ENCODE data around the gene PCBP4.

The PCBP4 gene

GRCh38 chr3:51977446-51978142, 10.3 kb upstream of the PCBP4 start:
- no peak for DNase-seq (ENCODE audit: low read depth, low spot score)
- Histone ChIP-seq H3K27me3 (ENCODE audit: insufficient read depth, insufficient read length) (peaks cover 26% of the 10 kb centered on the region), H3K4me1 (ENCODE audit: insufficient read depth, insufficient read length) (peaks cover 15% of the 10 kb centered on the region), H3K36me3 (ENCODE audit: insufficient read depth, insufficient read length, low read length) (no peaks in the 10 kb centered on the region), H3K4me3 (ENCODE audit: insufficient read length, low read depth) (no peak overlapping the region), H3K9me3 (ENCODE audit: insufficient read depth, low read length) (no peaks in the 10 kb centered on the region), H3K9ac (ENCODE audit: insufficient read length, low read depth) (peak overlapping the region; percentile 17)
- no peak for TF ChIP-seq YY1 (IDR thresholded peaks at IDR 0.05; ENCODE audit: insufficient read depth, insufficient read length)
- TF ChIP-seq ZNF274 (IDR thresholded peaks at IDR 0.05; ENCODE audit: low read depth, low read length): no peak
- TF ChIP-seq SUZ12 (IDR thresholded peaks at IDR 0.05; ENCODE audit: extremely low read depth, insufficient read depth, insufficient read length): no peak

GRCh38 chr3:51975852-51976549, 8.7 kb upstream of the PCBP4 start:
- DNase-seq (ENCODE audit: low read depth, low spot score): no peak
- H3K9ac ChIP-seq (ENCODE audit: insufficient read length, low read depth): peak overlapping the region; percentile 85
- TF ChIP-seq ZNF274 (IDR thresholded peaks at IDR 0.05; ENCODE audit: low read depth, low read length): no peak
- TF ChIP-seq YY1 (IDR thresholded peaks at IDR 0.05; ENCODE audit: insufficient read depth, insufficient read length): no peak
- TF ChIP-seq SUZ12 (IDR thresholded peaks at IDR 0.05; ENCODE audit: extremely low read depth, insufficient read depth, insufficient read length): no peak

GRCh38 chr3:51974963-51975851, 8.0 kb upstream of the PCBP4 start, which contains the start of gene ABHD14A:
TSS of gene ABHD14A (plus strand) at chr3:51975064. CDS start at chr3:51975136, 72 bp downstream.
- Histone ChIP-seq H3K4me3 (ENCODE audit: insufficient read length, low read depth) (peak within 1 kb of the TSS; percentile 61), H3K4me1 (ENCODE audit: insufficient read depth, insufficient read length) (peaks cover 20% of the 10 kb centered on the region), H3K27me3 (ENCODE audit: insufficient read depth, insufficient read length) (peaks cover 26% of the 10 kb centered on the region), H3K9ac (ENCODE audit: insufficient read length, low read depth) (peak within 1 kb of the TSS; percentile 85), H3K36me3 (ENCODE audit: insufficient read depth, insufficient read length, low read length) (peaks cover 18% of the 10 kb centered on the region), H3K9me3 (ENCODE audit: insufficient read depth, low read length) (no peaks in the 10 kb centered on the region)
- no peak for DNase-seq (ENCODE audit: low read depth, low spot score)
- no peak for TF ChIP-seq ZNF274 (IDR thresholded peaks at IDR 0.05; ENCODE audit: low read depth, low read length)
- peak; percentile 11 for TF ChIP-seq YY1 (IDR thresholded peaks at IDR 0.05; ENCODE audit: insufficient read depth, insufficient read length)
- no peak for TF ChIP-seq SUZ12 (IDR thresholded peaks at IDR 0.05; ENCODE audit: extremely low read depth, insufficient read depth, insufficient read length)

More at GRCh38 chr3:51975852-51976549, 8.7 kb upstream of the PCBP4 start:
- H3K9me3 ChIP-seq (ENCODE audit: insufficient read depth, low read length): no peaks in the 10 kb centered on the region
- H3K4me1 ChIP-seq (ENCODE audit: insufficient read depth, insufficient read length): peaks cover 16% of the 10 kb centered on the region
- H3K4me3 ChIP-seq (ENCODE audit: insufficient read length, low read depth): peak overlapping the region; percentile 61
- peaks cover 26% of the 10 kb centered on the region for H3K27me3 ChIP-seq (ENCODE audit: insufficient read depth, insufficient read length)
- peaks cover 11% of the 10 kb centered on the region for H3K36me3 ChIP-seq (ENCODE audit: insufficient read depth, insufficient read length, low read length)

GRCh38 chr3:51974277-51974962, 7.2 kb upstream of the PCBP4 start:
- TF ChIP-seq ZNF274 (IDR thresholded peaks at IDR 0.05; ENCODE audit: low read depth, low read length): no peak
- no peak for TF ChIP-seq YY1 (IDR thresholded peaks at IDR 0.05; ENCODE audit: insufficient read depth, insufficient read length)
- no peak for TF ChIP-seq SUZ12 (IDR thresholded peaks at IDR 0.05; ENCODE audit: extremely low read depth, insufficient read depth, insufficient read length)
- no peak for DNase-seq (ENCODE audit: low read depth, low spot score)
- Histone ChIP-seq H3K9me3 (ENCODE audit: insufficient read depth, low read length) (no peaks in the 10 kb centered on the region), H3K4me1 (ENCODE audit: insufficient read depth, insufficient read length) (peaks cover 25% of the 10 kb centered on the region), H3K27me3 (ENCODE audit: insufficient read depth, insufficient read length) (peaks cover 26% of the 10 kb centered on the region), H3K36me3 (ENCODE audit: insufficient read depth, insufficient read length, low read length) (peaks cover 25% of the 10 kb centered on the region), H3K9ac (ENCODE audit: insufficient read length, low read depth) (peak overlapping the region; percentile 85), H3K4me3 (ENCODE audit: insufficient read length, low read depth) (peak overlapping the region; percentile 61)

GRCh38 chr3:51971350-51971749, 4.1 kb upstream of the PCBP4 start:
- Histone ChIP-seq H3K4me3 (ENCODE audit: insufficient read length, low read depth) (peak overlapping the region; percentile 6), H3K9ac (ENCODE audit: insufficient read length, low read depth) (peak overlapping the region; percentile 39), H3K4me1 (ENCODE audit: insufficient read depth, insufficient read length) (peaks cover 39% of the 10 kb centered on the region), H3K9me3 (ENCODE audit: insufficient read depth, low read length) (no peaks in the 10 kb centered on the region), H3K36me3 (ENCODE audit: insufficient read depth, insufficient read length, low read length) (peaks cover 27% of the 10 kb centered on the region), H3K27me3 (ENCODE audit: insufficient read depth, insufficient read length) (peaks cover 22% of the 10 kb centered on the region)
- no peak for TF ChIP-seq YY1 (IDR thresholded peaks at IDR 0.05; ENCODE audit: insufficient read depth, insufficient read length)
- TF ChIP-seq ZNF274 (IDR thresholded peaks at IDR 0.05; ENCODE audit: low read depth, low read length): no peak
- no peak for TF ChIP-seq SUZ12 (IDR thresholded peaks at IDR 0.05; ENCODE audit: extremely low read depth, insufficient read depth, insufficient read length)
- no peak for DNase-seq (ENCODE audit: low read depth, low spot score)

- Histone ChIP-seq H3K9ac (ENCODE audit: insufficient read length, low read depth) (peak overlapping the region; percentile 3), H3K4me3 (ENCODE audit: insufficient read length, low read depth) (peak overlapping the region; percentile 6), H3K9me3 (ENCODE audit: insufficient read depth, low read length) (no peaks in the 10 kb centered on the region), H3K27me3 (ENCODE audit: insufficient read depth, insufficient read length) (peaks cover 17% of the 10 kb centered on the region), H3K4me1 (ENCODE audit: insufficient read depth, insufficient read length) (peaks cover 43% of the 10 kb centered on the region), H3K36me3 (ENCODE audit: insufficient read depth, insufficient read length, low read length) (peaks cover 27% of the 10 kb centered on the region)
- TF ChIP-seq SUZ12 (IDR thresholded peaks at IDR 0.05; ENCODE audit: extremely low read depth, insufficient read depth, insufficient read length): no peak
- no peak for TF ChIP-seq ZNF274 (IDR thresholded peaks at IDR 0.05; ENCODE audit: low read depth, low read length)
- no peak for TF ChIP-seq YY1 (IDR thresholded peaks at IDR 0.05; ENCODE audit: insufficient read depth, insufficient read length)
- DNase-seq (ENCODE audit: low read depth, low spot score): no peak
Observed at GRCh38 chr3:51970606-51971300, 3.5 kb upstream of the PCBP4 start.
